ENCODE measurements around the gene GSTT2B.
"Not testable (repeated sequence)": the region's sequence is repeated elsewhere in the genome, so short reads cannot be mapped to it uniquely, and the experiment has no call there.

Gene GSTT2B

DNA sequence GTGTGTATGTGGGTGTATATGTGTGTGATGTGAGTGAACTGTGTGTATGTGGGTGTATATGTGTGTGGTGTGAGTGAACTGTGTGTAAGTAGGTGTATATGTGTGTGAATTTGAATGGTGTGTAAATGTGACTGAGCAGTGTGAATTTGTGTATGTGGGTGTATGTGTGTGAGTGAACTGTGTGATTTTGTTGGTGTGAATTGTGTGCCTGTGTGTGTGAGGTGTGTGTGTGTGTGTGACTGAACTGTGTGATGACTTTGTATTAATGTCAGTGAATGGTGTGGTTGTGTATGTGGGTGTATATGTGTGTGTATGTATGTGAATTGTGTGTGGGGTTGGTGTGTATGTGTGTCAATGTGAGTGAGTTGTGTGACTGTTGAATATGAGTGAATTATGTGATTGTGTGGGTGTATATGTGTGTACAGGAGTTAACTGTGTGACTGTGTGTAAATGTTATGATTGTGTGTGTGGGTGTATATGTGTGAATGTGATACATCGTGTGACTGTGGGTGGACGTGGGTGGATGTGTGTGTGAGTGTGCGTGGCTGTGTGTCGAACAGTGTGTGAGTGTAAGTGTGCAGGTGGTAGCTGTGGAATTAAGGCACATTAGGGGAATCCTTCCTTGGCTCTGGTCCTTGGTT, 25.7 kb upstream of the GSTT2B start:
- DNase-seq; intact Hi-C loops (cut with DNase I): not testable (repeated sequence)

DNA sequence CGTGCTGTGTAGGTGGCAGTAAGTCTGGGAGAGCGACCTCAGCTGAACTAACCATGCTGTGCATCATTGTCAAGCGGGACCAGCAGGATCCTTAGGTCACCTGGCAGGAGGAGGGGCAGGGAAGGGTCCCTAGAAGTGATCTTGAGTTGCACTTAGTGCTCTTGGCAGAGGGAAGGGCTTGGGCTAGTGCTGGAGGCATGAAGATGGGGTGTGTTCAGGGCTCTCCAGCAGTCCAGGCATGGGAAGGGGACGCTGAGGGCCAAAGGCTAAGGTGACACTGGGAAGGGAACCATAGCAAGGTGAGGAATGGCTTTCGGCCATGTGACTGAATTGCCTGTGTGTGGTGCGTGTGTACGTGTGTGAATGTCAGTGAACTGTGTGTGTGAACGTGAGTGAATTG, 25.1 kb upstream of the GSTT2B start:
- intact Hi-C loops (cut with DNase I); DNase-seq: not testable (repeated sequence)

- peak in 1 of 10 donors; percentile 62 for DNase-seq
- intact Hi-C loops (cut with DNase I): no loop called here
Measured at GRCh38 chr22:23984430-23984829, 23.4 kb upstream of the GSTT2B start.

DNA sequence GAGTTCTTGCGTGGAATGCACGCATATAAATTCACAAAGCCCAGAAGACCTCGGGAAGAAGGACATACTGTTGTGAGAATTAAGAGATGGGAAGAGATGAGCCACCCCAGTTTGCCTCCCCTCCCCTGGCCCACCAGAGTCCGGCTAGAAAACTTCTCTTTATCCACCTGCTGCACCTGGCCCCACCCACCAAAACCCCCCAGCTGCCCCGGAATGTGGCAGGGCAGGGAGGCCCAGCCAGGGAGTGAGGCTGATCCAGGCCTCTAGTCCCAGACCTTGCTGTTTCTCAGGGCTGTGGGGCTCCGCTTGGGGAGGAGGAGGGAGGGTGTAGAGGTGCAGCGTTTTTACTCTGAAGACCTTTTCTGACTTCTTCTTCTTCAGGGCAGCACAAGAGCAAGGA, 19.6 kb upstream of the GSTT2B start:
- intact Hi-C loops (cut with DNase I); DNase-seq: not testable (repeated sequence)

DNA sequence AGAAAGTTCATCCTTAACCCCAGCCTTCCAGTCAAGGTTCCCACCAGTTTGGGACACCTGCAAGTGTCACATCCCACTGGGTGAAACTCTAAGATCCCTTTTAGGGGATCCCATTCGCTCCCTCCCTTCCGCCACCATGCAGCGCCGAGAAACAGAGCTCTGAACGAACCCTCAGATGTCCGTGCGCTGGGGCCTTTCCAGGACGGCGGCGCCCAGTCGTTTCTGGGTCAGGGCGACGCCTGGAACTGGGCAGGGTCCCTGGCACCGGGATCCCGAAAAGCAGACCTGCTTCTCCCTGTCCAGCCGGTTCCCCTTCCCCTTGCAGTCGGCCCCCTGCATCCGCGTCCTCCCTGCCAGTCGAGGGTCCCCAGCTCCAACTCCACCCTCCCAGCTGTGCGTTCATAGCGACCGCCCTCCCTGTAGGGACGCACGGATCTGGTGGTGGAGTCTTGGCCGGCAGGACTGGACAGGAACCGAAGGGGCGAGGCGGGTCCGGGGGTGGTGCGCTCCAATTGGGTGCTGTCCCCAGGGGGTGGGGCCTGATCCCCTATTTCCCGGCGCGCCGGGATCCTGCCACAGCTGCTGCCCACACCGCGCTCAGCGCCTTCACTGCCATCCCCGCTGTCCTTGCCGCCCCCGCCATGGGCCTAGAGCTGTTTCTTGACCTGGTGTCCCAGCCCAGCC, 18.7 kb upstream of the GSTT2B start, which contains the start of gene GSTT2:
GSTT2 (plus strand) TSS at position 578 of the 684 bp plus-strand sequence.
- not testable (repeated sequence) for DNase-seq
- intact Hi-C loops (cut with DNase I): loop anchor here (10.0 kb wide), 1 partner anchor 65 kb away; no protein-coding TSS in a partner anchor

- intact Hi-C loops (cut with DNase I): loop anchor here (10.0 kb wide), 1 partner anchor 63 kb away; no protein-coding TSS in a partner anchor
- DNase-seq: not testable (repeated sequence)
Measured at GRCh38 chr22:23977304-23977703, 16.3 kb upstream of the GSTT2B start.

GRCh38 chr22:23974836-23975352, 13.9 kb upstream of the GSTT2B start:
- not testable (repeated sequence) for DNase-seq
- intact Hi-C loops (cut with DNase I): loop anchor here (10.0 kb wide), 1 partner anchor 60 kb away; no protein-coding TSS in a partner anchor

DNA sequence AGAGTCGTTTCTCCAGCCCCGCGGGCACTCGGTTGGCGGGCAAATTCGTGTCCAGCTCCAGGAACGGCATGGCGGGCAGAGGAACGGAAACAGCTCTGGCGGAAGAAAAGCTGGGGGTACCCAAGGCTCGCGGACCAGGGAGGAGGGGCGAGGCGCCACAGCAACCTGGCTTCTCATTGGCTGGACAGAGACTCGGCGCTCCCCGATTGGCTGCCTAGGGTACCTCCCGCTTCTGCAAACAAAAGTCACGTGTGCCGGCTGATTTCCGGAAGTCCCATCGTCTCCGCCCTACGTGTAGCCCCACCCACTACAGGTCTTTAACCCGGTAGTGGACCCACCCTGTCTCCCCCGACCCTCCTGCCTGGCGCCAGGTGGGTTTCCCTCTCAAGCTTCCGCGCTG, 13.3 kb upstream of the GSTT2B start, which contains the start of gene DDT:
DDT (minus strand) TSS at position 97 of the 400 bp plus-strand sequence; CDS start at position 70, 27 bp downstream.
- intact Hi-C loops (cut with DNase I): loop anchor here (10.0 kb wide), 1 partner anchor 60 kb away; no protein-coding TSS in a partner anchor
- DNase-seq: not testable (repeated sequence)

GRCh38 chr22:23971927-23972326, 10.9 kb upstream of the GSTT2B start:
- intact Hi-C loops (cut with DNase I): loop anchor here (10.0 kb wide), 1 partner anchor 57 kb away; no protein-coding TSS in a partner anchor

GRCh38 chr22:23970816-23971486, 10.0 kb upstream of the GSTT2B start:
- DNase-seq: no peak
- intact Hi-C loops (cut with DNase I): loop anchor here (10.0 kb wide), 1 partner anchor 56 kb away; no protein-coding TSS in a partner anchor

More at GRCh38 chr22:23971927-23972326, 10.9 kb upstream of the GSTT2B start:
- not testable (repeated sequence) for DNase-seq

GRCh38 chr22:23970201-23970641, 9.2 kb upstream of the GSTT2B start:
- DNase-seq: no peak
- intact Hi-C loops (cut with DNase I): loop anchor here (10.0 kb wide), 1 partner anchor 55 kb away; no protein-coding TSS in a partner anchor

- DNase-seq: peak in 1 of 10 donors; percentile 48
- intact Hi-C loops (cut with DNase I): no loop called here
Measured at GRCh38 chr22:23969071-23969470, 8.1 kb upstream of the GSTT2B start.

GRCh38 chr22:23966568-23966967, 5.6 kb upstream of the GSTT2B start, which contains the start of gene DDTL:
TSS of gene DDTL (plus strand) at chr22:23966888. CDS start at chr22:23966915, 27 bp downstream.
- intact Hi-C loops (cut with DNase I): not testable (repeated sequence)

DNA sequence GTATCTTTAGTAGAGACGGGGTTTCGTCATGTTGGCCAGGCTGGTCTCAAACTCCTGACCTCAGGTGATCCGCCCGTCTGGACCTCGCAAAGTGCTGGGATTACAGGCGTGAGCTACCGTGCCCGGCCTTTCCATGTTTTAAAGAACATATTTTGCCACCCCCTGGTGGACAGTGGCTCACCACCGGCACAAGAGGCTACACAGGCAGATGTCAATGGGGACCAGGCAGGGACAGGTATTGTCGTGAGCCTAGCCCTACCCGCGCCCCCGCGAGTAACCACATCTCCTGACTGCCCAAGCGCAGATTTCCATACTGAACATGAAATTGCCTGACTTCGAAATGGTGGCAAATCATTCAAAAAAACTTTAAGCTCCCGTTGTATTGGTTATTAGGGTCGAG, 5.1 kb upstream of the GSTT2B start:
- DNase-seq; intact Hi-C loops (cut with DNase I): not testable (repeated sequence)

More at GRCh38 chr22:23966568-23966967, 5.6 kb upstream of the GSTT2B start, which contains the start of gene DDTL:
- not testable (repeated sequence) for DNase-seq

- intact Hi-C loops (cut with DNase I): not testable (repeated sequence)
- DNase-seq: peak in 9 of 10 donors; percentile 43 to 94 (median 82)
Measured at GRCh38 chr22:23956301-23956900, 4.6 kb downstream of the GSTT2B start.

GRCh38 chr22:23955886-23956285, 5.1 kb downstream of the GSTT2B start:
- DNase-seq; intact Hi-C loops (cut with DNase I): not testable (repeated sequence)

DNA sequence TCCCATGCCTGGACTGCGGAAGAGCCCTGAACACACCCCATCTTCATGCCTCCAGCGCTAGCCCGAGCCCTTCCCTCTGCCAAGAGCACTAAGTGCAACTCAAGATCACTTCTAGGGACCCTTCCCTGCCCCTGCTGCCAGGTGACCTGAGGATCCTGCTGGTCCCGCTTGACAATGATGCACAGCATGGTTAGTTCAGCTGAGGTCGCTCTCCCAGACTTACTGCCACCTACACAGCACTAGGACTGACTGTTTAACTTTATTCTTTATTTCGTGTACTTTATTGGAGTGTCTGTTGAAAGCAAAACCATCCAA, 6.0 kb downstream of the GSTT2B start:
- intact Hi-C loops (cut with DNase I): not testable (repeated sequence)
- DNase-seq: peak in 1 of 10 donors; percentile 50

GRCh38 chr22:23954193-23954990, 6.6 kb downstream of the GSTT2B start:
- DNase-seq; intact Hi-C loops (cut with DNase I): not testable (repeated sequence)

GRCh38 chr22:23953485-23953884, 7.5 kb downstream of the GSTT2B start:
- intact Hi-C loops (cut with DNase I): not testable (repeated sequence)
- peak in 1 of 10 donors; percentile 28 for DNase-seq

All from posterior cingulate gyrus (tissue), 11 donors.